Measurements from ENCODE around the gene ZBTB7A. TPM values are rescaled to one million over a fixed set of nuclear protein-coding genes. Genes with fewer than 3 reads are reported as not detected.
A peak's percentile ranks its signal among the peaks of the same experiment; 100 is the strongest.

ZBTB7A gene
- total RNA-seq, 4 donors from 2014 or later = 138 to 162 (median 152) TPM

- intact Hi-C loops (cut with DNase I; ENCODE audit: low total_unique reads) = no loop called here
- DNase-seq (ENCODE audit: low spot score in 2 of 2) = no peak
- no peak overlapping the region for H3K4me3 ChIP-seq (ENCODE audit: low read depth, poor library complexity, severe bottlenecking)
- TF ChIP-seq CTCF (IDR thresholded peaks at IDR 0.05) (no peak), POLR2A (IDR thresholded peaks at IDR 0.05) (no peak)
- WGBS, 2 donors = 77 to 81% methylated on average over 6 of the region's 6 CpGs
Observed at GRCh38 chr19:4080473-4080872, 13.8 kb upstream of the ZBTB7A start.

GRCh38 chr19:4077800-4078684 is 11.3 kb upstream of the ZBTB7A start:
- 4 to 8% methylated on average over 25 to 29 of the region's 33 CpGs for WGBS, 2 donors
- intact Hi-C loops (cut with DNase I; ENCODE audit: low total_unique reads) = no loop called here
- TF ChIP-seq POLR2A (IDR thresholded peaks at IDR 0.05) = no peak
- no peak for TF ChIP-seq CTCF (IDR thresholded peaks at IDR 0.05)
- peak overlapping the region; percentile 26 for H3K4me3 ChIP-seq (ENCODE audit: low read depth, poor library complexity, severe bottlenecking)
- no peak for DNase-seq (ENCODE audit: low spot score in 2 of 2)

- intact Hi-C loops (cut with DNase I; ENCODE audit: low total_unique reads) = no loop called here
- H3K4me3 ChIP-seq (ENCODE audit: low read depth, poor library complexity, severe bottlenecking) = no peak overlapping the region
- TF ChIP-seq POLR2A (IDR thresholded peaks at IDR 0.05) (no peak), CTCF (IDR thresholded peaks at IDR 0.05) (no peak)
- WGBS, 2 donors = 88 to 90% methylated on average over 3 of the region's 3 CpGs
- DNase-seq (ENCODE audit: low spot score in 2 of 2) = no peak
Observed at GRCh38 chr19:4077007-4077374, 10.3 kb upstream of the ZBTB7A start.

GRCh38 chr19:4075373-4075772 is 8.7 kb upstream of the ZBTB7A start:
- WGBS, 2 donors = 56 to 65% methylated on average over 9 of the region's 9 CpGs
- TF ChIP-seq POLR2A (IDR thresholded peaks at IDR 0.05) (no peak), CTCF (IDR thresholded peaks at IDR 0.05) (no peak)
- intact Hi-C loops (cut with DNase I; ENCODE audit: low total_unique reads) = no loop called here
- H3K4me3 ChIP-seq (ENCODE audit: low read depth, poor library complexity, severe bottlenecking) = no peak overlapping the region
- no peak for DNase-seq (ENCODE audit: low spot score in 2 of 2)

GRCh38 chr19:4071610-4072009 is 4.9 kb upstream of the ZBTB7A start:
- TF ChIP-seq CTCF (IDR thresholded peaks at IDR 0.05) (no peak), POLR2A (IDR thresholded peaks at IDR 0.05) (no peak)
- no peak overlapping the region for H3K4me3 ChIP-seq (ENCODE audit: low read depth, poor library complexity, severe bottlenecking)
- intact Hi-C loops (cut with DNase I; ENCODE audit: low total_unique reads) = no loop called here
- no peak for DNase-seq (ENCODE audit: low spot score in 2 of 2)
- 94 to 99% methylated on average over 3 of the region's 3 CpGs for WGBS, 2 donors
